HCT116 (cell line): ENCODE data around the gene LRIT2. TPM values are rescaled to one million over a fixed set of nuclear protein-coding genes. Genes with fewer than 3 reads are reported as not detected.

Source experiments
- ATAC-seq: fragments of 200-7000 bp; cut with Tn5 transposase; 2 replicates; pipeline ENCODE4 v1.9.1; 2020; ENCODE audit warnings: mild to moderate bottlenecking, moderate library complexity
- BruUV-seq: library from RNA; stranded (reverse); fragments of 400-500 nt; replicated peaks from 2 replicates; lab custom pipeline; 2021; lab: Mats Ljungman, UMichigan
- CTCF ChIA-PET: fragments of 300-600 bp; sonication (Branson Sonifier 250); formaldehyde crosslinking; loops from one replicate; lab custom pipeline; 2021; ENCODE audit warnings: antibody characterized with exemption; lab: Charles Lee
- POLR2A ChIA-PET: fragments of 300-600, 350-600 bp; sonication (Branson Sonifier 250); formaldehyde crosslinking; loops from one replicate; lab custom pipeline; 2021; ENCODE audit warnings: antibody characterized with exemption; lab: Charles Lee
- RAD21 ChIA-PET, 2 experiments: fragments of 300-600 bp; sonication (Branson Sonifier 250); formaldehyde crosslinking; loops; one replicate each; lab custom pipeline; 2023; ENCODE audit warnings: low total read pairs in 2 of 2; ENCODE audit not compliant: uncharacterized antibody in 2 of 2, unreplicated experiment in 2 of 2, low non-redundant PET in 1 of 2; lab: Charles Lee
- DNase-seq: peaks from one replicate; pipeline ENCODE4 v3.0.0-alpha.2; 2010; ENCODE audit warnings: low read depth, low spot score
- H2AFZ ChIP-seq: fragments of 200-600 bp; shearing (Covaris generic), sonication (generic); 2 replicates; pipeline ENCODE4 v1.6.1; 2017; ENCODE audit warnings: low read depth, mixed run types, mixed read lengths, antibody characterized with exemption, low read length; ENCODE audit not compliant: poor library complexity, severe bottlenecking
- H3K27ac ChIP-seq: 2 replicates; pipeline ENCODE4 v1.5.1; 2012; ENCODE audit warnings: low read depth, low read length
- H3K27me3 ChIP-seq: fragments of 200-600 bp; sonication (generic); 2 replicates; pipeline ENCODE4 v1.6.1; 2016; ENCODE audit warnings: mixed run types, low read length, mixed read lengths; ENCODE audit not compliant: insufficient read depth
- H3K36me3 ChIP-seq, 2 experiments: fragments of 200-500 bp in 1 of 2; fragments of 200-600 bp in 1 of 2; sonication (Bioruptor generic) in 1 of 2; sonication (generic) in 1 of 2; 2 replicates each; pipeline versions ENCODE4 v1.5.1 to v1.6.1; 2014 to 2016; ENCODE audit warnings: low read length in 2 of 2, inconsistent platforms in 1 of 2, mixed read lengths in 1 of 2, mixed run types in 1 of 2; ENCODE audit not compliant: insufficient read depth in 2 of 2, control insufficient read depth in 1 of 2
- H3K4me1 ChIP-seq, 2 experiments: fragments of 200-600 bp in 1 of 2; sonication (generic) in 1 of 2; 2 replicates each; pipeline versions ENCODE4 v1.5.1 to v1.6.1; 2012 to 2017; ENCODE audit warnings: low read length in 2 of 2, inconsistent platforms in 1 of 2, mild to moderate bottlenecking in 1 of 2, mixed read lengths in 1 of 2, mixed run types in 1 of 2, moderate library complexity in 1 of 2; ENCODE audit not compliant: insufficient read depth in 2 of 2, control insufficient read depth in 1 of 2
- H3K4me2 ChIP-seq: fragments of 200-600 bp; sonication (generic); 2 replicates; pipeline ENCODE4 v1.6.1; 2017; ENCODE audit warnings: mixed run types, low read length, mixed read lengths
- H3K4me3 ChIP-seq, 2 experiments: fragments of 200-600 bp in 1 of 2; sonication (generic) in 1 of 2; replicated peaks in 1 of 2; 2 replicates each; pipeline ENCODE4 v1.5.1; 2011 to 2016; ENCODE audit warnings: low read length in 2 of 2, control low read depth in 1 of 2, low read depth in 1 of 2, mild to moderate bottlenecking in 1 of 2, mixed read lengths in 1 of 2, mixed run types in 1 of 2
- H3K79me2 ChIP-seq: fragments of 200-600 bp; sonication (generic); 2 replicates; pipeline ENCODE4 v1.6.1; 2017; ENCODE audit warnings: mild to moderate bottlenecking, mixed run types, low read length, moderate library complexity, mixed read lengths; ENCODE audit not compliant: insufficient read depth
- H3K9ac ChIP-seq: fragments of 200-600 bp; sonication (generic); 2 replicates; pipeline ENCODE4 v1.6.1; 2016; ENCODE audit warnings: low read length, mixed read lengths
- H3K9me2 ChIP-seq: fragments of 200-600 bp; sonication (generic), shearing (Covaris generic); 2 replicates; pipeline ENCODE4 v1.6.1; 2017; ENCODE audit warnings: mixed run types, mild to moderate bottlenecking, moderate library complexity; ENCODE audit not compliant: insufficient read depth
- H3K9me3 ChIP-seq, 2 experiments: fragments of 200-500 bp in 1 of 2; fragments of 200-600 bp in 1 of 2; sonication (Bioruptor generic) in 1 of 2; sonication (generic) in 1 of 2; 2 replicates each; pipeline ENCODE4 v1.6.1; 2014 to 2017; ENCODE audit warnings: low read length in 2 of 2, mixed read lengths in 2 of 2, inconsistent platforms in 1 of 2, low read depth in 1 of 2, mild to moderate bottlenecking in 1 of 2, mixed run types in 1 of 2, moderate library complexity in 1 of 2; ENCODE audit not compliant: control insufficient read depth in 1 of 2, insufficient read depth in 1 of 2
- H4K20me1 ChIP-seq: fragments of 200-600 bp; sonication (generic), shearing (Covaris generic); 2 replicates; pipeline ENCODE4 v1.6.1; 2017; ENCODE audit warnings: mixed run types, mild to moderate bottlenecking, moderate library complexity; ENCODE audit not compliant: insufficient read depth
- CBX3 ChIP-seq: IDR thresholded peaks from 2 replicates; pipeline ENCODE4 v1.6.1; 2012; ENCODE audit warnings: low read depth
- ELF1 ChIP-seq: IDR thresholded peaks from 2 replicates; pipeline ENCODE4 v1.6.1; 2012; ENCODE audit warnings: low read depth, borderline replicate concordance
- POLR2A ChIP-seq: IDR thresholded peaks from 2 replicates; pipeline ENCODE4 v1.7.0; 2011; ENCODE audit warnings: borderline replicate concordance; ENCODE audit not compliant: insufficient read depth, insufficient read length; ENCODE audit errors: extremely low read depth
- POLR2AphosphoS5 ChIP-seq: IDR thresholded peaks from 2 replicates; pipeline ENCODE4 v1.6.1; 2011; ENCODE audit warnings: mild to moderate bottlenecking, low read depth, low read length, moderate library complexity
- RAD21 ChIP-seq: IDR thresholded peaks from 2 replicates; pipeline ENCODE4 v1.6.1; 2012; ENCODE audit warnings: low read depth, mild to moderate bottlenecking
- TCF7L2 ChIP-seq: IDR thresholded peaks from 2 replicates; pipeline ENCODE4 v1.7.0; 2011; ENCODE audit warnings: borderline replicate concordance, inconsistent platforms; ENCODE audit not compliant: insufficient read depth, insufficient read length; ENCODE audit errors: extremely low read depth
- YY1 ChIP-seq: IDR thresholded peaks from 2 replicates; pipeline ENCODE4 v1.6.1; 2011; ENCODE audit warnings: low read length, low read depth, moderate library complexity, mild to moderate bottlenecking; ENCODE audit not compliant: insufficient replicate concordance; ENCODE audit errors: extremely low read depth
- ZFX ChIP-seq: fragments of 450-650 bp; IDR thresholded peaks from 2 replicates; pipeline ENCODE4 v1.6.1; 2017
- ZNF274 ChIP-seq: fragments of 200-500 bp; sonication (Bioruptor generic); IDR thresholded peaks from 2 replicates; pipeline ENCODE4 v1.6.1; 2014; ENCODE audit warnings: mild to moderate bottlenecking, low read depth, low read length, inconsistent platforms
- intact Hi-C: fragments of 100-400 bp; cut with micrococcal nuclease; formaldehyde crosslinking; loops from 2 replicates; pipeline ENCODE4 v1.10.0; 2022
- total RNA-seq: library from RNA; stranded (reverse); gene quantifications from one replicate; pipeline ENCODE4 v1.2.1, GENCODE V29; 2021; ENCODE audit not compliant: unreplicated experiment
- TF ChIP-seq, protein P1 (sequence below), 3 experiments: fragments of 200-600 bp in 1 of 3; sonication (generic) in 1 of 3; IDR thresholded peaks in 2 of 3; conservative IDR thresholded peaks in 1 of 3; 2 replicates each; pipeline ENCODE4 v1.5.1; 2012 to 2017; ENCODE audit warnings: low read depth in 2 of 3, low read length in 2 of 3, antibody characterized with exemption in 1 of 3, borderline replicate concordance in 1 of 3, control low read depth in 1 of 3, mild to moderate bottlenecking in 1 of 3, mixed read lengths in 1 of 3, mixed run types in 1 of 3, moderate library complexity in 1 of 3; ENCODE audit not compliant: insufficient read depth in 1 of 3
- TF ChIP-seq, protein P2 (sequence below): IDR thresholded peaks from 2 replicates; pipeline ENCODE4 v1.6.1; 2012; ENCODE audit warnings: low read depth
- TF ChIP-seq, protein P3 (sequence below): IDR thresholded peaks from 2 replicates; pipeline ENCODE4 v1.6.1; 2012
- TF ChIP-seq, protein P4 (sequence below): IDR thresholded peaks from 2 replicates; pipeline ENCODE4 v1.6.1; 2012

LRIT2 gene
- total RNA-seq, 1 experiment from 2014 or later, result not detected

DNA sequence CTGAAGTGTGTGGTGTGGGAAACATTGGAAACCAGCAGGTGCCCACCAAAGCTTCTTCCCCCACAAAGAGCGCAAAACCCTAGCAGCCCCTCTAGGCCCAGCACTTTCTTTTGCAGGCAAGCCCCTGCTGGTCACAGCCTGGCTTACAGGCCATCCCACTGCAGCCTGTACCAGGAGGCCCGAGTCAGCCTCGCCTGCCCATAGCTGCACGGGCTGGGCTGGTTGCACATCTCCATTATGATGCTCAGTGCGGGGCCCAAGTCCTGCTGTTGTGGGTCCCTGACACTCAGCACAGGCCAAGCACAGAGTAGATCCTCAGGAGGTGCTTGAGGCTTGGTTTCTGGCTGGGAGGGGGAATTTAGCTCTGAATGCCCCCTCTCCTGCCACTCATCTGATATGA is 23.0 kb downstream of the LRIT2 start:
- Histone ChIP-seq H3K4me1 (no peaks in the 10 kb centered on the region), H3K9me2 (no peaks in the 10 kb centered on the region), H3K36me3 (no peaks in the 10 kb centered on the region)
- no peak for DNase-seq
- CTCF ChIA-PET, result interaction anchor here (1.3 kb wide), 1 partner anchor 8 kb away, joined by 3 read pairs; no protein-coding TSS in a partner anchor
- intact Hi-C loops, result no loop called here
- TF ChIP-seq CBX3, result no peak
- TF ChIP-seq ELF1, result no peak
- TF ChIP-seq, protein P1, sequence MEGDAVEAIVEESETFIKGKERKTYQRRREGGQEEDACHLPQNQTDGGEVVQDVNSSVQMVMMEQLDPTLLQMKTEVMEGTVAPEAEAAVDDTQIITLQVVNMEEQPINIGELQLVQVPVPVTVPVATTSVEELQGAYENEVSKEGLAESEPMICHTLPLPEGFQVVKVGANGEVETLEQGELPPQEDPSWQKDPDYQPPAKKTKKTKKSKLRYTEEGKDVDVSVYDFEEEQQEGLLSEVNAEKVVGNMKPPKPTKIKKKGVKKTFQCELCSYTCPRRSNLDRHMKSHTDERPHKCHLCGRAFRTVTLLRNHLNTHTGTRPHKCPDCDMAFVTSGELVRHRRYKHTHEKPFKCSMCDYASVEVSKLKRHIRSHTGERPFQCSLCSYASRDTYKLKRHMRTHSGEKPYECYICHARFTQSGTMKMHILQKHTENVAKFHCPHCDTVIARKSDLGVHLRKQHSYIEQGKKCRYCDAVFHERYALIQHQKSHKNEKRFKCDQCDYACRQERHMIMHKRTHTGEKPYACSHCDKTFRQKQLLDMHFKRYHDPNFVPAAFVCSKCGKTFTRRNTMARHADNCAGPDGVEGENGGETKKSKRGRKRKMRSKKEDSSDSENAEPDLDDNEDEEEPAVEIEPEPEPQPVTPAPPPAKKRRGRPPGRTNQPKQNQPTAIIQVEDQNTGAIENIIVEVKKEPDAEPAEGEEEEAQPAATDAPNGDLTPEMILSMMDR (IDR thresholded peaks at IDR 0.05 in 2 of 3, conservative IDR thresholded peaks at IDR 0.05 in 1 of 3; ENCODE audit: borderline replicate concordance in 1 of 3, insufficient read depth in 1 of 3, low read depth in 2 of 3, low read length in 2 of 3), result no peak
- TF ChIP-seq TCF7L2, result no peak
- no peak for TF ChIP-seq ZNF274
- TF ChIP-seq, protein P2, sequence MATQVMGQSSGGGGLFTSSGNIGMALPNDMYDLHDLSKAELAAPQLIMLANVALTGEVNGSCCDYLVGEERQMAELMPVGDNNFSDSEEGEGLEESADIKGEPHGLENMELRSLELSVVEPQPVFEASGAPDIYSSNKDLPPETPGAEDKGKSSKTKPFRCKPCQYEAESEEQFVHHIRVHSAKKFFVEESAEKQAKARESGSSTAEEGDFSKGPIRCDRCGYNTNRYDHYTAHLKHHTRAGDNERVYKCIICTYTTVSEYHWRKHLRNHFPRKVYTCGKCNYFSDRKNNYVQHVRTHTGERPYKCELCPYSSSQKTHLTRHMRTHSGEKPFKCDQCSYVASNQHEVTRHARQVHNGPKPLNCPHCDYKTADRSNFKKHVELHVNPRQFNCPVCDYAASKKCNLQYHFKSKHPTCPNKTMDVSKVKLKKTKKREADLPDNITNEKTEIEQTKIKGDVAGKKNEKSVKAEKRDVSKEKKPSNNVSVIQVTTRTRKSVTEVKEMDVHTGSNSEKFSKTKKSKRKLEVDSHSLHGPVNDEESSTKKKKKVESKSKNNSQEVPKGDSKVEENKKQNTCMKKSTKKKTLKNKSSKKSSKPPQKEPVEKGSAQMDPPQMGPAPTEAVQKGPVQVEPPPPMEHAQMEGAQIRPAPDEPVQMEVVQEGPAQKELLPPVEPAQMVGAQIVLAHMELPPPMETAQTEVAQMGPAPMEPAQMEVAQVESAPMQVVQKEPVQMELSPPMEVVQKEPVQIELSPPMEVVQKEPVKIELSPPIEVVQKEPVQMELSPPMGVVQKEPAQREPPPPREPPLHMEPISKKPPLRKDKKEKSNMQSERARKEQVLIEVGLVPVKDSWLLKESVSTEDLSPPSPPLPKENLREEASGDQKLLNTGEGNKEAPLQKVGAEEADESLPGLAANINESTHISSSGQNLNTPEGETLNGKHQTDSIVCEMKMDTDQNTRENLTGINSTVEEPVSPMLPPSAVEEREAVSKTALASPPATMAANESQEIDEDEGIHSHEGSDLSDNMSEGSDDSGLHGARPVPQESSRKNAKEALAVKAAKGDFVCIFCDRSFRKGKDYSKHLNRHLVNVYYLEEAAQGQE, result no peak
- no peak for TF ChIP-seq YY1
- TF ChIP-seq POLR2AphosphoS5, result no peak
- TF ChIP-seq, protein P3, sequence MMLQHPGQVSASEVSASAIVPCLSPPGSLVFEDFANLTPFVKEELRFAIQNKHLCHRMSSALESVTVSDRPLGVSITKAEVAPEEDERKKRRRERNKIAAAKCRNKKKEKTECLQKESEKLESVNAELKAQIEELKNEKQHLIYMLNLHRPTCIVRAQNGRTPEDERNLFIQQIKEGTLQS, result no peak
- no peak for TF ChIP-seq ZFX
- TF ChIP-seq RAD21, result no peak
- no peak for TF ChIP-seq POLR2A
- TF ChIP-seq, protein P4, sequence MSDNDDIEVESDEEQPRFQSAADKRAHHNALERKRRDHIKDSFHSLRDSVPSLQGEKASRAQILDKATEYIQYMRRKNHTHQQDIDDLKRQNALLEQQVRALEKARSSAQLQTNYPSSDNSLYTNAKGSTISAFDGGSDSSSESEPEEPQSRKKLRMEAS, result no peak
- TF ChIP-seq, all 23 proteins: peak for 0
- no TSS peak for BruUV-seq
- Histone ChIP-seq H3K9ac (no peak overlapping the region), H2AFZ (no peak overlapping the region), H4K20me1 (no peaks in the 10 kb centered on the region), H3K4me3 (no peak overlapping the region), H3K9me3 (no peaks in the 10 kb centered on the region), H3K79me2 (no peaks in the 10 kb centered on the region), H3K4me2 (no peak overlapping the region), H3K27ac (no peak overlapping the region), H3K27me3 (peaks cover 14% of the 10 kb centered on the region)
- no peak for ATAC-seq
- RAD21 ChIA-PET, result no interaction called here
- POLR2A ChIA-PET, result no interaction called here
